HG03460 (cell line): ENCODE data around the gene PRKAG2.

Experiments used
- ATAC-seq: cut with Tn5 transposase; IDR thresholded peaks from one replicate; pipeline ENCODE4 v1.9.1; 2021; ENCODE audit not compliant: unreplicated experiment

PRKAG2 gene

DNA sequence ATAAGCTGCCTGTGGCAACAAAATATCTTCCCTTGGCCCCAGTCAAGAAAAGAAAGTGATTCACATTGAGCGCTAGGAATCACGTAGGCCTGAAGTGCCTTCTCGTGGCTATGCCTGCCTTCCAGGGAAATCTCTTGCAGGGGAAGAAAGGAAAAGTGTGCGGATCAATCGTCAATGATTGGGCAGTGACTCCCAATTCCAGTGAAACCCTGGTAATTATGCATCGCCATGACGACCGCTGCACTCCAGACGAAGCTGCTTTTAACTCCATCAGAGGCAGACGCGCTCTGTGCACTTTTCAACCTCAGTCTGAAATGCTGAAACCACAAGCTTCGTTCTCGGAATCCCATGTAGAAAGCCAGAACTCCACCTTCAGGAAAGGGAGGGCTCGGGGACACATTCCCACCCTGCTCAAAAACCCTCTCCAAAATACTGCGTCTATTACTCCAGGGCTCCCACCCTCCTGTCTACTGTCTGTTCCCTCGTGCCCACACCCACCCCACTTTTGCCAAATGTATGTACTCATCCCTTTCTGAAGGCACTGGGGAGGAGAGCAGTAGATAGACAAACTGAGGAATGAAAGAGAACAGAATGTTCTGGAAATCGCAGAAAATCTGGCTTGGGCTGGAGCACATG is 24.2 kb upstream of the PRKAG2 start:
- no peak for ATAC-seq

DNA sequence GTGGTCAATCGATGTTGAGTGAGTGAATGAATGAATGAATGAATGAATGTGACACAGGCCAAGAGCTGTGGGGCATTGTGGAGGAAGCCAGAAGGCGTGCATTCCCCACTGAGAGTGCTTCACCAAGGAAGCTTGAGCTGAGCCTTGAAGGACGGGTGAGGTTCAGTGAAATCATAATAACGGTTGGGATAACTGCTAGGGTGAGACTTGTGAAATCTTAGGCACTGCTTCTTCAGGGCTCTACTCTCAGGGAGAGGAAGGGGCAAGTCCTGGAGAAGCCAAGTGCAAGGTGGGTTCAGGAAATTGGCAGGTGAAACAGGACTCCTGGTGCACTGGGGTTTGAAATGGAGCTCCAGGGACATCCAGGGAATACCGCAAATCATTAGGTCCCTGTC is 23.7 kb upstream of the PRKAG2 start:
- no peak for ATAC-seq

DNA sequence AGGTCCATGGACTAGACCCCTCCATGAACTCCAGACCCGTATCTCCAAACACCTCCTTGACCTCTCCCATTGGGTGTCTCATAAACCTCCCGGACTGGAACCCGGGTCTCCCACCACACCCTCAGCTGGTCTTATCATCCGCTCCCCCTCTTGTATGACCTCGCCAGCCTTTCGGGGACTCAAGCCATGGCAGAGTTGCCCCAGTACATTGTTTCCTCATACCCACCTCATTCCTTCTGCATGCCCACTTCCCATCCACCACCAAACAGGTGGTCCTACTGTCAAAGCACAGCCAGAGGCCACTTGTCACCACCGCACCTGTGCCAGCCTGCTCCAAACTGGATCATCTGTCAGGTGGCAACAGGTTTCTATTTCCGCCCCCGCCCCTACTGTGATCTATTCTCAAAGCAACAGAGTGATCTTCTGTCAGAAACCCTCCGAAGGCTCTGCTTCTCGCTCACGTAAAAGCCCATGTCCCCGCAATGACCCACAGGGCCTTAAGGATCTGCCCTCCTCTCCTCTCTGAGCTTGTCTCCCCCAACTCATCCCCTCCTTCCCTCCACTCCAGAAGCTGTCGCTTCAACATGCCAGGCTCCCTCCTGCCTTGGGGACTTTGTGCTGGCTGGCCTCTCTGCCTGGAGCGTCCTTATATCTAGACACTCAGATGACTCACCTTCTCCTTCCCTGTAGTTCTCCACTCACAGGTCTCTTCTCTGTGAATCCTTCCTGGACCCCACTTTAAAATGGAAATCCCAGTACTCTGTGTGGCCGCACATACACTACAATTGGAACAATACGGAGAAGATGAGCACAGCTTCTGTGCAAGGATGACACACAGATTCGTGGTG is 22.8 kb upstream of the PRKAG2 start:
- ATAC-seq: no peak

DNA sequence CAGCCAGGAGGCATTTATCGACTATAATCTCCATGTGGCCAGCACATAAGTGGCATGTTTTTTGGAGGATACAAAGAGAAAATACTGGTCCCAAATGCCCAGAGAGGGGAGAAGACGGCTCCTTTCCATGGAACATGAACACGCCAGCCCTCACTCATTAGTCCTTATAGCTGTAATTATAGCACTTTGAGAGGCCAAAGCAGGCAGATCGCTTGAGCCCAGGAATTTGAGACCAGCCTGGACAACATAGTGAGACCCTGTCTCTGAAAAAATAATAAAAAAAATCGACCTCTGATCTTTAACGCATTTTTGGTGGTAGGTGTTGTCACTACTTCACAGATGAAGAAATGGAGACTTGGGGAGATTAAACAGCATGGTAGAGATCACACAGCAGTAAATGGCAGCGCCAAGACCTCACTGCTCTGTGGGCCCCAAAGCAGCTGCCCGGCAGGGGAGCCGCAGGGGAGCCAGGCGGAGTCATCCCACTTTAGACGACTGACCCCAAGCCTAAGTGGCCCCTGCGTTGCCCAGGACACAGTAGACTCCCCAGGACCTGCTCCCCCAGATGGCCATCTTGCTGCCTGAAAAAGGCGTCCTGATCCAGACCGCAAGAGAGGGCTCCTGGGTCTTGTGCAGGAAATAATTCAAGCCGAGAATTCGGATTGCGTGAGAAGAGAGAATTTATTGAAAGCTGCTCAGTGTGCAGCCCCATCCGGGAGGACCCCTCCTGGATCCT is 21.2 kb upstream of the PRKAG2 start:
- no peak for ATAC-seq

DNA sequence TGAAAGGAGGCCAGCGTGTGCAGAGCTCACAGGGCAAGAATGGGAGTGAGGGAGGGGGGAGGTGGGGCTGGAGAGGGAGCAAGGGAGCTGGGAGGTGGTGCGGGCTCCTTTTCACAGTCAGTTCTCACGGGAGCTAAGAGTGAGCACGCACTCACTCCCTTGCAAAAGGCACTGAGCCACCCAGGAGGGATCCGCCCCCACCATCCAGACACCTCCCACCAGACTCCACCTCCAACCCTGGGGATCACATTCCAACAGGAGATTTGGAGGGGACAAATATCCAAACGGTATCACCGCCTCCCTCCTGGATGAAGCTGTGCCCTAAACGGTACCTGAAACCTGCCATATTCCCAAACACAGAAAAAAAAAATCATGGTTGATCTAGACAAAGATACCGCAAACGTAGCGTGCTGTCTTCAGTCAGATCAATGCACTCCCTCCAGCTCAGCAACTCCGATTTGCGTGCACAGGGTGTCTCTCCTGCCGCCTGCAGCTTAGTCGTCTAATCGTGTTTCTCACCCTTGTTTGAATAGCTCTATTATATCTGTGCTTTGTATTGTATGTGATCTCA is 20.3 kb upstream of the PRKAG2 start:
- no peak for ATAC-seq

DNA sequence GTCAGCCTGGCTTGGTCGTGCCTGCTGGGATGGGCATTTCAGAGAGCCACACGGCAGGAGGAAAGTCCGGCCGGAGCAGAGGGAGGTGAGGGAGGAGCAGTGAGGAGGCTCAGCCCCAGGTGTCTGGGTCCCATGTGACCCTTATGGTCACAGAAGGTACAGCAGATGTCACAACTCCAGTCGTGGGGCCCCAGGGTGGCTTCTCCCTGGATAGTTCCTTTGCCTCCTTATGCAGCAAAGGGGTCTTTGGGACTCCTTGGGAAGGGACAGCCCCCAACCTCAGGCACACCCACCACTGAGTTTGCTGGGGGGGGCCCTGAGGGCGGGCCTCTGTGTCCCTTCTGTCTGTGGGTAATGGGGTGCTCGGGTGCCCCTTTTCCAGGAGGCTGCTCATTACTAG is 19.6 kb upstream of the PRKAG2 start:
- ATAC-seq: no peak

DNA sequence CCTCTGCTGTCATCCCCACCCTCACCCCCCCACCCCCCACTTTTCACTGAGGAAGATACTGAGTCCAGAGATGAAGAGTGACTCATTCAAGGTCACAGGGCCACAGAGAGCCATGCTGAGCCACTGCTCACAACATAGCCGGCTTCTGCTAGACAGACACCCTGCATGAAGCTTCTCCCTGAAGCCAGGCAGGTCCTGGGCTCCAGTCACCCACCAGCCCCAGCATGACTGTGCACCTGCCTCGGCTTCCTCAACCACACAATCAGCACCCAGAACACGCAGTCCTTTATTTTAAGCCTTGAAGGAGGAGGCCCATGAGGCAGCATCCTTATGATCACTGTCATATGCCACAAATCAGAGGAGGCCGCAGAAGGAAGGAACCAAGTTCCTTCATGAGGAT is 19.2 kb upstream of the PRKAG2 start:
- ATAC-seq: no peak

DNA sequence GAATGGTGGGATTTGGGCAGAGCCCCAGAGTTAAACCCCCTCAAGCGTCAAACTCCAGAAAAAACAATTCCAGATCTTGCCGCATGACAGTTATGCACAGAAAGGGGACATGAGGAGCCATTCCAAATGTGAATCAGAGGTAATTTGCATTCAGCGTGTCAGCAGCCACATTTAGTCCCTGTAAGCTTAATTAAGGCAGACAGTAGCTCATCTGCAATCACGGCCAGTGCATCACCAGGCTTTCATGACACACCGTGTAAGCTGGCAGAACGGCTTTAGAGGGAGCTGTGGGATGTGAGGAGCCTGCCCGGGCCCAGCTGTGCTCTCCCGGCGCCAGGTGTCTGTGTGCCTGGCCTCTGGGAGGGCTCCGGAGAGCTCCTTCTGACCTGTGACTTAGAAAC is 18.7 kb upstream of the PRKAG2 start:
- ATAC-seq: no peak

DNA sequence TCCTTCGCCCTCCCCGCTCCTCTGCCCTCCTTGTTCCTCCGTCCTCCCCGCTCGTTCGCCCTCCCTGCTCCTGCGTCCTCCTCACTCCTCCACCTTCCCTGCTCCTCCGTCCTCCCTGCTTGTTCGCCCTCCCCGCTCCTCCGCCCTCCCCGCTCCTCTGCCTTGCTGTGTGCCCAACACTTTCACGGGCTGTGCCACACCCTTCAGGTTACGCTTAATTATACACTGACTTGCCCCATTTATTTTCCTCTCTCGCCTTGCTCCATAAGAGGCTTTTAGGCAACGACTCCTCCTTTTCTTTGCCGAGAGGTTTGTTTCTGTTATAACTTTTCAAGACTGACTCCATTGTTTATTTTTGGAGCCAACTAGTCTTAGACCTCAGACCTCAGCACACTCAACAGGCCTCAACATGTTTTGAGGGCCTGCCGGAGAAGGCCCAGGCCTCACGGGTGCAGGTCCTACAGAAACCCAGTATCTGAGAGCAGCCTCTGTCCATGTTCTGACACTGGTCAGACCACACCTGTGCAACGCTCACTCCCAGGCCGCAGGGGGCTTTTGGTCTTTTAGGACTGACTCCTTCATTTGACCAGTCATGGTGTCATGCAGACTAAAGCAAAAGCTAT is 18.2 kb upstream of the PRKAG2 start:
- no peak for ATAC-seq

DNA sequence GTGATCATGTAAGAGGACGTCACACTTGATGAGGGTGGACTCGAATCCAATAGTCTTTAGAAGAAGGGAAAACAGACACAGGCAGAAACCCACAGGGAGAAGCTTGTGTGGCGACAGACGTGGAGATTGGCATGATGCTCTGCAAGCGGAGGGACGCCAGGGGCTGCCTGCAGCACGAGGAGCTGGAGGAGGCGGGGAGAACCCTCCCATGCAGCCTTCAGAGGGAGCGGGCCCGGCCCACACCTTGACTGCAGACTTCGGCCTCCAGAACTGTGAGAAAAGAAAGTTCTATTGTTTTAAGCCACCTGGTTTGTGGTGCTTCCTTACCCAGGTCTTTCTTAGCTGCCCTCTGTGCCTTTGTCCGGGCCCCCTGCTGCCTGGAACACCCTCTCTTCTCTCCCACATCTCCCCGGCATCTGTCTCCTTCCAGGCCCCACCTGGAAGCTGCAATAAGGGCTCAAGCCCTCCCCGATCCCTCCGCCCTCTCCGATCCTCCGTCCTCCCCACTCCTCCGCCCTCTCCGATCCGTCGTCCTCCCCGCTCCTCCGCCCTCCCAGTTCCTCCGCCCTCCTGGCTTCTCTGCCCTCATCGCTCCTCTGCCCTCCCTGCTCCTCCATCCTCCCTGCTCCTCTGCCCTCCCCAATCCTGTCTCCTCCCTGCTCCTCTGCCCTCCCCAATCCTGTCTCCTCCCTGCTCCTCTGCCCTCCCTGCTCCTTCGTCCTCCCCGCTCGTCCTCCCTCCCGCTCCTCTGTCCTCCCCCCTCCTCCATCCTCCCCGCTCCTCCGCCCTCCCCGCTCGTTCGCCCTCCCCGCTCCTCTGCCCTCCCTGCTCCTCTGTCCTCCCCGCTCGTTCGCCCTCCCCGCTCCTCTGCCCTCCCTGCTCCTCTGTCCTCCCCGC is 17.4 kb upstream of the PRKAG2 start:
- ATAC-seq: no peak

DNA sequence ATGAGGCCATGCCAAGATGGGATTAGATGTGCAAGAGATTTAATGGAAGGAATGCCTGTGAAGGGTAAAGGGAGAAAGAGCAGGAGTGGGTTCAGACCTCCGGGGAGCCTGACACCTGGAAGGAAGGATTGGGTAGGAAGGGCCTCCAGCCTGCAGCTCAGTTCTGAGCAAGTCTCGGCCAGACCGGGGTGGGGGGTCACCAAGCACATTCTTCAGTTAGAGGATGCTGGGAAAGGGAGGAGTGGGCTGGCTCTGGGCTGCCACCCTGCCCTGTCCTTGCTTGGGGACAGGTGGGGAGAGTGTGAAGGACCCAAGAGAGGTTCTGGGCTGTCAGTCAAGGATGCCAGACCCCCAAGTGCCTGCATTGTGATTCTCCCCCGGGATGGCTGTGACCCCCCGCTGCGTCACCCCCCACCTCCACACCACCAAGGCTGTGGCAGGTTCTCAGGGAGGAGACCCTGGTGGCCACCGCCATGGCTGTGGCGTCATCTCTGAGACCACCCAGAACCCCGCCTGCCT is 16.5 kb upstream of the PRKAG2 start:
- ATAC-seq: no peak

DNA sequence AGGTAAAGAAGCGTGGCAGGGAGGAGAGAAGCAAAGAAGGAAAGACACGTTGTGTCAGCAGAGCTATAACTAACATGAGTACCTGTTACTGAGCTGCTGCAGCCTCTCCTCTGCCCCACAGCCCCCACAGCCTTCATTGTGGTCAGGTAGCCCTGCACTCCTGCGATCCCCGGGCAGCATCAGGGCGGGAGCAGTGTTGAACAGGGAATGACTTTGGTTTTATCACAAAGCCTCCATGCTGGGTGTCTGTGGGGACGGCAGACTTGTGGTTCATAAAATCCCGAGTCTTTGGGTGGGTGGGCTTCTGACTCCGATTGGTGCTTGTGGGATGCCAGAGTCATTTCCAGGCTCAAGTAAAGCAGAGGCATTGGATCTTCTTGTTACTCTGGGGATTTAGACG is 14.8 kb upstream of the PRKAG2 start:
- ATAC-seq: no peak

DNA sequence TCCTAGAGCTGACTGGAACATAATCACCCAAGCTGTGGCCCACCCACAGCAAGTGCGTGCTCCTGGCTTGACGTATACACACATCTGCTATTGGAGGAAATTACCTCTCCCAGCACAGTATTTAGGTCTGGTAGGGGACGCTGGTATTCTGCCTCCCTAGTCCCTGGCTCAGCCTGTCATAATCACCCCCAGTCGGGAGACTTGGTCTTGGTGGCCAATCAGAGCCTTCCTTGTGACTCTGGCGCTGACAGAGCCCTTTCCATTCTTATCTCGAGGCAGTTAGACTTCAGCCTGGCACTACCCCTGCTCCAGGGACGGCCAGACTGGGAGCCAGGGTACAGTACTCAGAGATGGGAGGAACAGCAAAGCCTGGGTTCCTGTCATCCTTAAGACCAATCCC is 14.3 kb upstream of the PRKAG2 start:
- no peak for ATAC-seq

DNA sequence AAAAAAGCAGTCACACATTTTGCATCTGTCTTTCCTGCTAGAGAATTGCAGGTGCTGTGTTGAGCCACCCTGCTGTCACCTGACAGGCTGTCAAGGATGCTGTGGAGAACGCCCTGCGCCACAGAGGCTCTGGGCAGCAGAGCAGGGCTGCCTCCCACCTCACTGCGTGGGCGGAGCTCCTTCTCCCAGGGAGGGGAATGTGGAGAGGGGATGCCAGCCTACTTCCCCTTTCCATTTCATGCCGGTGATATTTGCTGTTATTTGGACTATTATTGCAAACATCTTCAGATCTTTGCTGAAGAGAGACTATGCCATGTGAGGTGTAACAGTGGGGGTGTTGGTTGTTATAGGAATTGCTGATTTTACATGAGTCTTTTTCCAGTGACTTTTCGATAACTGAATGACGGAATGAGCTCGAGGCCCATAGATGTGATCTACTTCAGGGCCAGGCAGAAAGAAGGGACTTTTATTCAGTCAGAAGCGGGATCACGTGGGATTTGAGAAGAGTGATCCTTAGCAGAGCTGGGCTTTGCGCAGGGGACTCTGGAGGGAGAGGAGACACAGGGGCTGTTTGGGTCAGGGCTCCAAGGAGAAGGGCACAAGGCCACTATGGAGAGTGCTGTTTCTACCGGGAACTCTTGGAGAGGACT is 13.6 kb upstream of the PRKAG2 start:
- ATAC-seq: no peak

DNA sequence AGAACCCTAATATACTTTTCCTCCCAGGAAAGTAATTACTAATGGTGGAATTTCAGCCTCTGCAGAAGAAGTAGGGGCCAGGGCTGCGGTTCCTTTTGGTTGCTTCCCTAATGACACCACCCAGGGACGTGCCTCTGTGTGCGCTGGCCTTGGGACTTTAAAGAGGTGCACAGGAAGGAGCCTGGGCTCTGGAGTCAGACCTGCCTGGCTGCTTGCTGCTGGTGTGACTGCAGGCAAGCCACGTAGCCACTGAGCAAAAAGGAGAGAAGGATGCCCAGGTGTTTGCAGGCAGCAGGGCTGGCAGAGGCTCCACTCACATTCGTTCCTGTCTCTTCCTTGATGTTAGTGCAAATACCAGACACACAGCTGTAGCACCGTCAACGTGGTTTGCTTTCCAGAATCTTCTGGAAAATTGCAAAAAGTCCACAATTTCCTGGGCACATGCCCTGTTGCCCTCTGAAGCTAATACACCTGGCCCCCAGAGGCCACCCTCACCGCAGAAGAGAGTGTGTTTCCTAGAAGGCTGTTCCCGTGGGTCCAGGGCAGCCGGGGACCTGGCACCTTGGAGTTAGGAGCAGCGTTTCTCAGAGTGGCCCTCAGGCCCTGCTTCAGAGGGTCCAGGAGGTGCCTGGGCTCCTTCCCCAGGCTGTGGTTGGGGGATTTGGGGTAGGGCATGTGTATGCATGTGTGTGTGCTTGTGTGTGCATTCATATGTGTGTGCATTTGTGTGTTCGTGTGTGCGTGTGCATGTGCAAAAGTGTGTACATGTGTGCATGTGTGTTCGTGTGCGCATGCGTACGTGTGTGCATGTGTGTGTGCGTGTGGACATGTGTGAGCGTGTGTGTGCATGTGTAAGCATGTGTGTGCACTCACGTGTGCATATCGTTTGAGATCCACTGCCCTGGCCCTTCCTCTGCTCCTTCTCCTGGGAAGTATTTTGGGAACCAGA is 12.8 kb upstream of the PRKAG2 start:
- no peak for ATAC-seq

DNA sequence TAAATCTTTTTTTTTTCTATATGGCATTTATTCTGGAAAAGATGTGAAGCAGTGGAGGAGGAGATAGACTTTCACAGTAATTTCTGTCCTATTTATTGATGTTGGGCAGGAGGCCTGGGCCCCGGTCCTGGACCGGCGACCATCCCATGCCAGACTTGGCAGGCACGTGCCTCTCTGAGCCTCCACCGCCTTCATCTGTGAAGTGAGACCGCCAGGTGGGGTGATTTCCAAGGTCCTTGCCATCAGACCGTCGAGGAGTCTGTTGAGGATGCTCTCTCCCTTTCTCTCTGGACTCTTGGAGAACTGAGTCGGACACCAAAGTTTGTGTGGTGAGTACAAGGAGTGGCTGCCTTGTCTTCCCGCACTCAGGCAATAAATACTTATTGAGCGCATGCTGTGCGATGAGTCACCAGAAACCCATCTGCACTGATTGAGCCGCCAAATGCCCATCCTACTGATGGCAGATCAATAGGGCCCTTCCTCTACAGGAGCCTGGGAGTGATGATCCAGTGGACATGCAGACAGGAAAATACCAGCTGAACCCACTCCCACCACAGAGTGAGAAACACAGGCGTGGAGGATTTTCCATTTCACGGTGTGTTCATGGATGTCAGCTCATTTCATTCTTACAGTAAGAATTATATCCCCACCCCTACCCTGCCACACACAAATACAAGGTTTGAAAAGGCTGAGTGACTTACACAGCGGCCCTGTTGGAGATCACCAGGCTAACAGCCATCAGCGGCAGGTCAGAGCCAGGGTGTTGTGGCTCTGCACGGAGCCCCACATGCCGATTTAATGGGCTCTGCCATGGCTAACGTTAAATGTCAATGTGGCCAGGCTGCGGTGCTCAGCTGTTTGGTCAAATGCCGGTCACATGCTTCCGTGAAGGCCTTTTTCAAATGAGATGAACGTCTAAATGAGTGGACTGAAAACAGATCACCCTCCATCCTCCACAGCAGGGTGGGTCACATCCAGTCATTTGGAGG is 11.5 kb upstream of the PRKAG2 start:
- no peak for ATAC-seq

DNA sequence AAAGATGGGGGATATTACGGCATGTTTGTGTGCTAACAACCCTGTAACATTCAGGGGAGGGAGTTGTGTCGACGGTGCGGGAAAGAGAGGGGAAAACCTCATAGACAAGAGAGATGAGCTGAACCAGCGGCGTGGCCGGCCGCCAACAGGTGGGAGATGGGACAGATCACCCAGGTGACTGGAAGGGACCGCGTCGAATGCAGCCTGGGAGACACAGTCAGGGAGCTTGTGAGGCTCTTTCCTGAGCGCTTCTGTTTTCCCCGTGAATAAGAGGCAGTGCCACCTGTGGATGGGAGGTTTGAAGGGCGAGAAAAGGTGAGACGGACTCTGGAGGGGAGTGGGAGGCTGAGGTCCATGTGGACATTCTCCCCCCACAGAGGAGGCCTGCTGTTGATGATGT is 9.9 kb upstream of the PRKAG2 start:
- ATAC-seq: no peak
